ENCODE measurements around the gene MGAT4A.

GRCh38 chr2:98585386-98585785 is 145.5 kb downstream of the MGAT4A start:
- TF ChIP-seq CTCF (IDR thresholded peaks at IDR 0.05) (no peak), POLR2A (IDR thresholded peaks at IDR 0.05) (no peak)

All from testis (tissue), 2 donors.